Natural killer cell (primary cell): Measurements from ENCODE around the gene KIRREL3. TPM values are rescaled to one million over a fixed set of nuclear protein-coding genes. Genes with fewer than 3 reads are reported as not detected.

Experiments
- ATAC-seq, 3 donors: fragments of 150-1000 bp in 2 of 3; fragments of 200-7000 bp in 1 of 3; cut with Tn5 transposase; 1 replicate in 1 of 3; 2 replicates in 2 of 3; pipeline ENCODE4 v1.10.0; 2021; ENCODE audit warnings: mild to moderate bottlenecking in 2 of 3, moderate library complexity in 2 of 3
- DNase-seq, 2 donors: peaks; one replicate each; pipeline versions ENCODE4 v3.0.0 to v3.0.0-alpha.2; 2013 to 2021; ENCODE audit warnings: mixed read lengths in 1 of 2
- H3K27ac ChIP-seq: one replicate; pipeline ENCODE4 v1.5.1; 2013; ENCODE audit warnings: mild to moderate bottlenecking, low read length
- H3K27me3 ChIP-seq: one replicate; pipeline ENCODE4 v1.6.1; 2013; ENCODE audit warnings: low read length; ENCODE audit not compliant: control insufficient read depth, insufficient read depth
- H3K36me3 ChIP-seq: one replicate; pipeline ENCODE4 v1.6.1; 2013; ENCODE audit warnings: low read length; ENCODE audit not compliant: control insufficient read depth, insufficient read depth
- H3K4me1 ChIP-seq: one replicate; pipeline ENCODE4 v1.6.1; 2013; ENCODE audit warnings: low read length; ENCODE audit not compliant: control insufficient read depth, insufficient read depth
- H3K4me3 ChIP-seq: one replicate; pipeline ENCODE4 v1.5.1; 2013; ENCODE audit warnings: low read length
- H3K9me3 ChIP-seq: one replicate; pipeline ENCODE4 v1.6.1; 2013; ENCODE audit warnings: low read length; ENCODE audit not compliant: control insufficient read depth, insufficient read depth
- H3K27ac Mint-ChIP-seq, 2 donors: one replicate each; pipeline ENCODE4 v1.8.0; 2022; ENCODE audit warnings: mild to moderate bottlenecking in 2 of 2, mixed read lengths in 2 of 2, moderate library complexity in 1 of 2
- H3K27me3 Mint-ChIP-seq, 2 donors: one replicate each; pipeline ENCODE4 v1.8.0; 2022; ENCODE audit warnings: low read depth in 2 of 2, mixed read lengths in 2 of 2
- H3K36me3 Mint-ChIP-seq: one replicate; pipeline ENCODE4 v1.8.0; 2022; ENCODE audit warnings: mixed read lengths
- H3K4me1 Mint-ChIP-seq, 2 donors: one replicate each; pipeline ENCODE4 v1.8.0; 2022; ENCODE audit warnings: mixed read lengths in 2 of 2
- H3K4me3 Mint-ChIP-seq: one replicate; pipeline ENCODE4 v1.8.0; 2022; ENCODE audit warnings: mild to moderate bottlenecking, moderate library complexity, mixed read lengths
- H3K9me3 Mint-ChIP-seq, 2 donors: one replicate each; pipeline ENCODE4 v1.8.0; 2022; ENCODE audit warnings: mixed read lengths in 2 of 2
- WGBS: methylation state at CpG from one replicate; pipeline ENCODE4 v1.1.7; 2013; ENCODE audit warnings: missing lambda C conversion rate; ENCODE audit not compliant: insufficient coverage; 5-methylcytosine and 5-hydroxymethylcytosine counted together
- intact Hi-C: fragments of 100-400 bp; cut with micrococcal nuclease; formaldehyde crosslinking; loops from one replicate; pipeline ENCODE4 v1.14.2; 2022
- total RNA-seq, 4 donors: library from RNA; stranded (reverse); fragments of 120-200 nt in 1 of 4; gene quantifications; one replicate each; pipeline versions ENCODE4 v1.2.3 to v1.2.4, GENCODE V29; 2013 to 2022
- TF ChIP-seq, protein P1 (sequence below): fragments of 200-600 bp; IDR thresholded peaks from one replicate; pipeline ENCODE4 v1.8.0; 2022; ENCODE audit warnings: antibody characterized with exemption

The KIRREL3 gene
- total RNA-seq, 3 donors from 2014 or later (not counting 1 experiment from before 2014, with no cell fraction given): not detected

DNA sequence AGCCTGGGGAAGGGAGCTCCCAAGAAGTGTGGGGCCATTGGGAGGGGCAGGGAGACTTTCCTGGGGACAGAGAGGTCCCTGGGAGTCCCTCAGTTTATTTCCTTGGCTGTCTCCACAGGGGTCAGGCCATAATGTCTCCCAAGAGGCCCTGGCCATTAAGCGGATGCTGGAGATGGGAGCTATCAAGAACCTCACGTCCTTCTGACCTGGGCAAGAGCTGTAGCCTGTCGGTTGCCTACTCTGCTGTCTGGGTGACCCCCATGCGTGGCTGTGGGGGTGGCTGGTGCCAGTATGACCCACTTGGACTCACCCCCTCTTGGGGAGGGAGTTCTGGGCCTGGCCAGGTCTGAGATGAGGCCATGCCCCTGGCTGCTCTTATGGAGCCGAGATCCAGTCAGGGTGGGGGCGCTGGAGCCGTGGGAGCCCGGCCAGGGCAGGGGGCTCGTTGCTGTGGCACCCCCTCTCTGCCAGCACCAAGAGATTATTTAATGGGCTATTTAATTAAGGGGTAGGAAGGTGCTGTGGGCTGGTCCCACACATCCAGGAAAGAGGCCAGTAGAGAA is 586.6 kb downstream of the KIRREL3 start:
- H3K9me3 ChIP-seq: no peaks in the 10 kb centered on the region
- Mint-ChIP-seq H3K4me1 (peaks cover 9 to 29% of the 10 kb centered on the region in 2 donors), H3K27me3 (no peaks in the 10 kb centered on the region), H3K36me3 (peaks cover 6% of the 10 kb centered on the region), H3K27ac (no peak overlapping the region), H3K9me3 (no peaks in the 10 kb centered on the region), H3K4me3 (no peak overlapping the region)
- H3K27me3 ChIP-seq: no peaks in the 10 kb centered on the region
- WGBS: 95% methylated on average over 9 of the region's 9 CpGs
- TF ChIP-seq, protein P1, sequence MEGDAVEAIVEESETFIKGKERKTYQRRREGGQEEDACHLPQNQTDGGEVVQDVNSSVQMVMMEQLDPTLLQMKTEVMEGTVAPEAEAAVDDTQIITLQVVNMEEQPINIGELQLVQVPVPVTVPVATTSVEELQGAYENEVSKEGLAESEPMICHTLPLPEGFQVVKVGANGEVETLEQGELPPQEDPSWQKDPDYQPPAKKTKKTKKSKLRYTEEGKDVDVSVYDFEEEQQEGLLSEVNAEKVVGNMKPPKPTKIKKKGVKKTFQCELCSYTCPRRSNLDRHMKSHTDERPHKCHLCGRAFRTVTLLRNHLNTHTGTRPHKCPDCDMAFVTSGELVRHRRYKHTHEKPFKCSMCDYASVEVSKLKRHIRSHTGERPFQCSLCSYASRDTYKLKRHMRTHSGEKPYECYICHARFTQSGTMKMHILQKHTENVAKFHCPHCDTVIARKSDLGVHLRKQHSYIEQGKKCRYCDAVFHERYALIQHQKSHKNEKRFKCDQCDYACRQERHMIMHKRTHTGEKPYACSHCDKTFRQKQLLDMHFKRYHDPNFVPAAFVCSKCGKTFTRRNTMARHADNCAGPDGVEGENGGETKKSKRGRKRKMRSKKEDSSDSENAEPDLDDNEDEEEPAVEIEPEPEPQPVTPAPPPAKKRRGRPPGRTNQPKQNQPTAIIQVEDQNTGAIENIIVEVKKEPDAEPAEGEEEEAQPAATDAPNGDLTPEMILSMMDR: no peak
- no peak overlapping the region for H3K4me3 ChIP-seq
- H3K4me1 ChIP-seq: peaks cover 12% of the 10 kb centered on the region
- ATAC-seq (no peak), DNase-seq (no peak)
- H3K27ac ChIP-seq: no peak overlapping the region
- H3K36me3 ChIP-seq: peaks cover 11% of the 10 kb centered on the region
- intact Hi-C loops: no loop called here

DNA sequence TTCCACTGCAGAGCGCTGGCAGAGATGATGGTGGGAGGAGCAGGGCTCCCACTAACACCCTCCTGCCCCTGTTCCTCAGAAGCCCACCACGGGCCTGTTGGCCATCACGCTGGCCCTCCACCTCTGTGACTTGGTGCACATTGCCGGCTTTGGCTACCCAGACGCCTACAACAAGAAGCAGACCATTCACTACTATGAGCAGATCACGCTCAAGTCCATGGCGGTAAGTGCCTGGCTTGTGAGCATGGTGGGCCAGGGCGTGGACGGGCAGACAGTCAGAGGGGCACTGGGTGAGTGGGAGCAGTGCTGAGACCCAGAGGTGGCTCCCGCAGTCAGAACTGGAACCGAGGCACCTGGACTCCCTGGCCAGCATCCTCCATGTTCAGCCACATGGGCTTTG is 587.1 kb downstream of the KIRREL3 start:
- Mint-ChIP-seq H3K27ac (no peak overlapping the region), H3K9me3 (no peaks in the 10 kb centered on the region), H3K36me3 (peaks cover 8% of the 10 kb centered on the region), H3K27me3 (no peaks in the 10 kb centered on the region), H3K4me3 (no peak overlapping the region), H3K4me1 (peaks cover 9 to 30% of the 10 kb centered on the region in 2 donors)
- no peak overlapping the region for H3K4me3 ChIP-seq
- DNase-seq: no peak
- H3K36me3 ChIP-seq: peaks cover 13% of the 10 kb centered on the region
- intact Hi-C loops: no loop called here
- no peaks in the 10 kb centered on the region for H3K27me3 ChIP-seq
- peaks cover 12% of the 10 kb centered on the region for H3K4me1 ChIP-seq
- no peak overlapping the region for H3K27ac ChIP-seq
- TF ChIP-seq, protein P1: no peak
- H3K9me3 ChIP-seq: no peaks in the 10 kb centered on the region
- ATAC-seq: no peak
- 97% methylated on average over 11 of the region's 11 CpGs for WGBS

DNA sequence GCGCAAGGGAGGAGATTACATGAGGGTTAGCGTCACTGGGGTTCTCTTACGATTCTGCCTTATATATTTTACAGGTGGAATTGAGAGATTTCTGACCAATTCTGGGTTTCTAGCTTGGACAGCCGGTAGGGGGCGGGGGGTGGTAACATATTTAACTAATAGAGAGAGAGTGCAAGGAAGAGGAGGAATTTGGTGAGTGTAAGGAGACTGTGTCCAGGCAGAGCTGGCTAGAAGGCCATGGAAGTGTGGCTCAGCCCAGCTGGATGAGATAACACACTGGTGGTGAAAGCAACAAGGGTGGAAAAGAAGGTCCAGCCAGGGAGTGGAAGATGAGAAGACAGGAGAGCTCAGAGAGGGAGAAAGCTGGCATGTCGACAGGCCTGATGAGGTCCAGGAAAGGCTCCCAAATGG is 588.6 kb downstream of the KIRREL3 start:
- DNase-seq (no peak), ATAC-seq (no peak)
- Mint-ChIP-seq H3K4me1 (peaks cover 9 to 30% of the 10 kb centered on the region in 2 donors), H3K27ac (no peak overlapping the region), H3K27me3 (no peaks in the 10 kb centered on the region), H3K4me3 (no peak overlapping the region), H3K9me3 (no peaks in the 10 kb centered on the region), H3K36me3 (peaks cover 8% of the 10 kb centered on the region)
- Histone ChIP-seq H3K27ac (no peak overlapping the region), H3K4me3 (no peak overlapping the region), H3K36me3 (peaks cover 24% of the 10 kb centered on the region), H3K4me1 (peaks cover 11% of the 10 kb centered on the region), H3K27me3 (no peaks in the 10 kb centered on the region), H3K9me3 (no peaks in the 10 kb centered on the region)
- 87% methylated on average over 6 of the region's 6 CpGs for WGBS
- intact Hi-C loops: no loop called here
- TF ChIP-seq, protein P1: no peak

DNA sequence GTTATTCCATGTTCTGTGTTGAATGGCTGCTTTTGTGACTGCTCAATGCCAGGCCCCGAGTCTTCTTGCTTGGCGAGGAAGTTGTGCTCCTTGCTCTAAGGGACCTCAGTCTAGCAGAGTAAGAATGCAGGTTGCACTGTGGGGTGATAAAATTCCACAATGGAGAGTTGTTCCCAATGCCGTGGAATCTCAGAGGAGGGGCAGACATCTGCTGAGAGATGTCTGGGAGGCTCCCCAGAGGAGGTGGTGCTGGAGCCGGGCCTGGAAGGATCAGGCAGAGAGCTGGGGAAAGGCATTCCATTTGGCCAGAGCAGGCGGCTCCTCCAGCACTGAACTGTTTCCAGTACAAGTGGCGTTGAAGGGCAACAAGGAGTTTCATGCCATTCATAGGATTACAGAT is 589.9 kb downstream of the KIRREL3 start:
- H3K27ac Mint-ChIP-seq: no peak overlapping the region
- no peaks in the 10 kb centered on the region for H3K27me3 ChIP-seq
- no peaks in the 10 kb centered on the region for H3K27me3 Mint-ChIP-seq
- no peak for ATAC-seq
- no peaks in the 10 kb centered on the region for H3K9me3 Mint-ChIP-seq
- TF ChIP-seq, protein P1: no peak
- no peak overlapping the region for H3K4me3 ChIP-seq
- no peaks in the 10 kb centered on the region for H3K9me3 ChIP-seq
- H3K4me1 Mint-ChIP-seq: peaks cover 1 to 21% of the 10 kb centered on the region in 2 donors
- H3K36me3 Mint-ChIP-seq: peaks cover 8% of the 10 kb centered on the region
- peaks cover 27% of the 10 kb centered on the region for H3K36me3 ChIP-seq
- H3K27ac ChIP-seq: no peak overlapping the region
- DNase-seq: no peak
- intact Hi-C loops: no loop called here
- no peaks in the 10 kb centered on the region for H3K4me1 ChIP-seq
- 94% methylated on average over 6 of the region's 6 CpGs for WGBS
- H3K4me3 Mint-ChIP-seq: no peak overlapping the region
